Heart left ventricle (tissue), 13 donors: ENCODE measurements around the gene GOT1.

Experiments
- CTCF ChIP-seq, 12 donors: fragments of 200-600 bp; sonication (generic) in 4 of 12; IDR thresholded peaks; one replicate each; pipeline versions ENCODE4 v1.5.0 to v1.8.0; 2018 to 2022; ENCODE audit warnings: antibody characterized with exemption in 12 of 12, mild to moderate bottlenecking in 5 of 12
- POLR2A ChIP-seq, 2 donors: fragments of 450-650 bp; IDR thresholded peaks; one replicate each; pipeline ENCODE4 v1.6.1; 2017; ENCODE audit warnings: antibody characterized with exemption in 2 of 2, mild to moderate bottlenecking in 2 of 2, moderate library complexity in 2 of 2
- donor health status: ischemic (EF 13 %, LVEDD 7.1; RV severe dilation, severe dysfunction).
- donor health status: DM: no; HTN: yes; CAD: no.
- donor health status: DM: no; HTN: no; CAD: no.
- donor health status: ischemic (EF 25% LVEDD 6.9; RV normal size, moderate dysfunction).
- donor health status: ischemic (EF 25% LVEDD 5.7; RV mildly dilated, moderate dysfunction).
- donor health status: ischemic (EF 35%, LVEDD 5.7; RV mildly dilated, moderate dysfunction).
- donor health status: nonischemic (EF 11% LVEDD 7.7; RV severe dilation, severe dysfunction).
- donor health status: DM: yes; HTN: yes; CAD: no.
- donor health status: PGD.
- donor health status: ischemic (EF 29% LVEDD 5.4; RV normal size, mild dysfunction).
- donor health status: nonischemic (EF 23%, LVEDD 6.1; RV moderate dilation, normal function).

GRCh38 chr10:99443500-99443899 is 13.1 kb upstream of the GOT1 start:
- TF ChIP-seq CTCF (IDR thresholded peaks at IDR 0.05) (no peak), POLR2A (IDR thresholded peaks at IDR 0.05) (no peak)
